IPS-20b (cell line): ENCODE data around the gene IAH1.
"Not testable (repeated sequence)": the region's sequence is repeated elsewhere in the genome, so short reads cannot be mapped to it uniquely, and the experiment has no call there.

Experiments used
- H3K27ac ChIP-seq: one replicate; pipeline ENCODE4 v1.5.1; 2013; ENCODE audit warnings: low read length
- H3K27me3 ChIP-seq: 2 replicates; pipeline ENCODE4 v1.6.1; 2013; ENCODE audit warnings: mild to moderate bottlenecking, low read length, inconsistent platforms; ENCODE audit not compliant: insufficient read depth
- H3K36me3 ChIP-seq: 2 replicates; pipeline ENCODE4 v1.6.1; 2013; ENCODE audit warnings: low read depth, mild to moderate bottlenecking, inconsistent platforms, low read length, moderate library complexity; ENCODE audit not compliant: insufficient read depth
- H3K4me1 ChIP-seq: 2 replicates; pipeline ENCODE4 v1.6.1; 2013; ENCODE audit warnings: mild to moderate bottlenecking, control low read depth, inconsistent platforms, low read length, moderate library complexity; ENCODE audit not compliant: insufficient read depth
- H3K4me3 ChIP-seq: 2 replicates; pipeline ENCODE4 v1.5.1; 2013; ENCODE audit warnings: mild to moderate bottlenecking, low read length, inconsistent platforms
- H3K9ac ChIP-seq: 2 replicates; pipeline ENCODE4 v1.6.1; 2013; ENCODE audit warnings: low read depth, mild to moderate bottlenecking, inconsistent platforms, low read length, moderate library complexity
- H3K9me3 ChIP-seq: 2 replicates; pipeline ENCODE4 v1.6.1; 2013; ENCODE audit warnings: mild to moderate bottlenecking, low read depth, low read length, inconsistent platforms; ENCODE audit not compliant: insufficient read depth

IAH1 gene

DNA sequence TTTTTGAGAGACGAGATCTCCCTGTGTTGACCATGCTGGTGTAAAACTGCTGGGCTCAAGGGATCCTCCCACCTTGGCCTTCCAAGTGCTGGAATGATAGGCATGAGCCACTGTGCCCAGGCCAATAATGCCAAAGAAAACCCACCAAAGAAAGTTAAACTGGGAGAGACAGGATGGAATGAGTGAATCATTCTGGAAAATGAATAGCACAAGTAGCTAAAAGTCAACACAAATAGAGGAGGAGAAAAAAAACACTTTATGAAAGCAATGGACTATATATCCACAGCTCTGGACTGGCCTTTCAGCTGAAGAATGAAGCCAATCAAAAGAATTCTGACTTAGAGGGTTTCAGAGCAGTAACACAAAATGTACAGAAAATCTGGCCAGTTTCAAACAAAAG is 23.9 kb downstream of the IAH1 start:
- Histone ChIP-seq H3K27ac (no peak overlapping the region), H3K9ac (no peak overlapping the region), H3K4me1 (no peaks in the 10 kb centered on the region), H3K36me3 (peaks cover 63% of the 10 kb centered on the region), H3K4me3 (no peak overlapping the region), H3K27me3 (no peaks in the 10 kb centered on the region), H3K9me3 (no peaks in the 10 kb centered on the region)

DNA sequence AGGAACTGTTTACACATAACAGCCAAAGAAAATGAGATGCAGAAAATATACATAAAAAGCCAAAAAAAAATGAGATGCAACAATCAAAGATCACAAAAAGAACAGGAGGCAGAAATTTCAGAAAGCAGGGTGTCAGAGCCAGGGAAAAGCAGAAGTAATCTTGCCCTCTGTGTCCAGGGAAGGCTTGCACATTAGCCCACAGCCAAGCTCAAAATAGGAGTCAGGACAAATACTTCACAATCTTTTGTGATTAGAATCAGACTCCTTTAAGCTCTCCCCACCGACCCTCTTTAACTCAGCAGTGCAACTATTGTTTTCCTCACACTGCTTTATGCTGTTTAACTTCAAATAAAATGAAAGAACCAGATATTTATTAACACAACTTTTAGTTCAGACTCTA is 34.6 kb downstream of the IAH1 start:
- H3K9ac ChIP-seq: no peak overlapping the region
- no peaks in the 10 kb centered on the region for H3K9me3 ChIP-seq
- H3K4me3 ChIP-seq: no peak overlapping the region
- peaks cover 41% of the 10 kb centered on the region for H3K36me3 ChIP-seq
- no peaks in the 10 kb centered on the region for H3K4me1 ChIP-seq
- no peaks in the 10 kb centered on the region for H3K27me3 ChIP-seq
- no peak overlapping the region for H3K27ac ChIP-seq

- not testable (repeated sequence) for H3K4me3 ChIP-seq, H3K9me3 ChIP-seq, H3K9ac ChIP-seq, H3K27ac ChIP-seq, H3K4me1 ChIP-seq, H3K27me3 ChIP-seq
- peaks cover 43% of the 10 kb centered on the region for H3K36me3 ChIP-seq
These were observed 39.6 kb downstream of the IAH1 start for GRCh38 chr2:9513946-9514345.

GRCh38 chr2:9517118-9517782 is 42.9 kb downstream of the IAH1 start:
- H3K27me3 ChIP-seq: no peaks in the 10 kb centered on the region
- H3K4me1 ChIP-seq: no peaks in the 10 kb centered on the region
- H3K27ac ChIP-seq: no peak overlapping the region
- H3K9ac ChIP-seq: no peak overlapping the region
- H3K36me3 ChIP-seq: peaks cover 57% of the 10 kb centered on the region
- H3K9me3 ChIP-seq: no peaks in the 10 kb centered on the region
- no peak overlapping the region for H3K4me3 ChIP-seq

GRCh38 chr2:9518163-9518562 is 43.8 kb downstream of the IAH1 start:
- no peak overlapping the region for H3K9ac ChIP-seq
- H3K4me3 ChIP-seq: no peak overlapping the region
- H3K9me3 ChIP-seq: no peaks in the 10 kb centered on the region
- H3K27ac ChIP-seq: no peak overlapping the region
- peaks cover 52% of the 10 kb centered on the region for H3K36me3 ChIP-seq
- H3K4me1 ChIP-seq: no peaks in the 10 kb centered on the region
- no peaks in the 10 kb centered on the region for H3K27me3 ChIP-seq

- Histone ChIP-seq H3K4me3 (no peak overlapping the region), H3K9ac (no peak overlapping the region), H3K27ac (no peak overlapping the region), H3K36me3 (peaks cover 50% of the 10 kb centered on the region), H3K4me1 (no peaks in the 10 kb centered on the region), H3K9me3 (no peaks in the 10 kb centered on the region), H3K27me3 (no peaks in the 10 kb centered on the region)
These were observed 44.4 kb downstream of the IAH1 start for GRCh38 chr2:9518780-9519179.

DNA sequence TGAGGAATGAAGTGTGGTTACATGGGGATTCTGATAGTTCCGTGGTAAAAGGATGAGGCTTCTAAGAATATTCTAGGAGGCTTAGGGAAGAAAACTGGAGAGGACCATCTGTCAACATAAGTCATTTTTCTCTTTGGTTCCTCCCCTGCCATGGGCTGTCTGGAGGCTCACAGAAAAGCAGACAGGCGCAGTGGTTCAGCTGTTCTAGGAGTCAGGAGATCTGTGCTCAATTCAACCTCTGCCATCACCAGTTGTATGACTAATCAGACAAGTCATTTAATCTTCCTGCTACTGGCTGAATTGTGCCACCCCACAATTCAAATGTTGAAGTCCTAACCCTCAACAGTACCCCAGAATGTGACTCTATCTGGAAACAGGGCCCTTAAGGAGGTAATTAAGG is 44.9 kb downstream of the IAH1 start:
- no peak overlapping the region for H3K27ac ChIP-seq
- no peaks in the 10 kb centered on the region for H3K9me3 ChIP-seq
- peaks cover 54% of the 10 kb centered on the region for H3K36me3 ChIP-seq

GRCh38 chr2:9524291-9524690 is 49.9 kb downstream of the IAH1 start:
- no peaks in the 10 kb centered on the region for H3K27me3 ChIP-seq
- H3K27ac ChIP-seq: no peak overlapping the region
- peaks cover 72% of the 10 kb centered on the region for H3K36me3 ChIP-seq
- H3K4me3 ChIP-seq: no peak overlapping the region
- H3K9ac ChIP-seq: no peak overlapping the region
- H3K4me1 ChIP-seq: no peaks in the 10 kb centered on the region
- H3K9me3 ChIP-seq: no peaks in the 10 kb centered on the region

More for the DNA sequence above, 44.9 kb downstream of the IAH1 start:
- no peak overlapping the region for H3K9ac ChIP-seq
- no peaks in the 10 kb centered on the region for H3K4me1 ChIP-seq
- H3K4me3 ChIP-seq: no peak overlapping the region
- no peaks in the 10 kb centered on the region for H3K27me3 ChIP-seq

- Histone ChIP-seq H3K27ac (no peak overlapping the region), H3K27me3 (no peaks in the 10 kb centered on the region), H3K36me3 (peaks cover 66% of the 10 kb centered on the region), H3K9me3 (no peaks in the 10 kb centered on the region), H3K4me3 (no peak overlapping the region), H3K4me1 (no peaks in the 10 kb centered on the region), H3K9ac (no peak overlapping the region)
These were observed 50.9 kb downstream of the IAH1 start for GRCh38 chr2:9525266-9525665.

DNA sequence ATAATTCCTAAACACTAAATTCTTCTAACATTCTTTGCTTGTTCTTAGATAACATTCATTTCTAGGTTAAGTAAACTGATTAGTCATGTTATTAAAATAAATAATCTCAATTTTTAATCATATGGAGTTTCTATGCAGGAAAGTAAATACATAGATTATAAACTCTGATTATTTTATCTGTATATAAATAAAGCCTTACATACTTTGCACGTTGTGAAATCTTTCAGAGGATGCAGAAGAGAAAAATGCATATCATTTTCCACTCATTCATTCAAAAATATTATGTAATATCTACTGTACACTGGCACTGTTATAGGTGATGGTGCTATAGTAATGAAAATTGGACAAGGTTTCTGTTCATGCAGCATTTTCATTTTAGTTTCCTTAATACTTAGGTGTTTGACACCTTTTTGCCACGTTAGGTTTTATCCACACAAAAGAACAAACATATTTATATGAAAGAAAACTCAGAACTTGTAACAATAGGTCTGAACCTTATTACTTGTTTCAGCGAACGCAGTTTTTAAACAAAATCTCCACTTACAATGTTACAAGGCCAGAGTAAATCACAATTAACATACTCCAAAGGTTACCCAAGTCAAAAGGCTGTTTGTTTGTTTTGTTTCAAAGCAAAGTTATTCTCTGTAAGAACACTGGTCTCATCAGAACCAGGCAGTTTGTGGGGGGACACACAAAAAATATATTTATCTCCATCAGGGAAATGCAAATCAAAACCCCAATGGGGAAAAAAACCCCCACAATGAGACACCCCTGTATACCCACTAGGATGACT is 53.8 kb downstream of the IAH1 start:
- H3K9me3 ChIP-seq: no peaks in the 10 kb centered on the region
- H3K27ac ChIP-seq: no peak overlapping the region
- H3K36me3 ChIP-seq: peaks cover 57% of the 10 kb centered on the region
- no peaks in the 10 kb centered on the region for H3K27me3 ChIP-seq
- no peak overlapping the region for H3K4me3 ChIP-seq
- H3K9ac ChIP-seq: no peak overlapping the region
- H3K4me1 ChIP-seq: no peaks in the 10 kb centered on the region

DNA sequence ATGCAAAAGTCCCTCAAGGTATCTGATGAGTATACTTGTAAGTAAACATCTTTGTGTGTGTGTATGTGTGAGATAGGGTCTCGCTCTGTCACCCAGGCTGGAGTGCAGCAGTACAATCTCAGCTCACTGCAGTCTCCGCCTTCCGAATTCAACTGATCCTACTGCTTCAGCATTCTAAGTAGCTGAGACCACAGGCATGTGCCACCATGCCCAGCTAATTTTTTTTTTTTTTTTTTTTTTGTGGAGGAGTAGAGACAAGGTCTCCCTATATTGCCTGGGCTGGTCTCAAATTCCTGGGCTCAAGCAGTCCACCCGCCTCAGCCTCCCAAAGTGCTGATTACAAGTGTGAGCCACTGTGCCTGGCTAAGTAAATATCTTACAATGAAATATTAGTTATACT is 58.1 kb downstream of the IAH1 start:
- H3K27me3 ChIP-seq: no peaks in the 10 kb centered on the region
- H3K4me3 ChIP-seq: no peak overlapping the region
- H3K9me3 ChIP-seq: no peaks in the 10 kb centered on the region
- H3K27ac ChIP-seq: no peak overlapping the region
- H3K36me3 ChIP-seq: peaks cover 37% of the 10 kb centered on the region
- H3K4me1 ChIP-seq: no peaks in the 10 kb centered on the region
- H3K9ac ChIP-seq: no peak overlapping the region

DNA sequence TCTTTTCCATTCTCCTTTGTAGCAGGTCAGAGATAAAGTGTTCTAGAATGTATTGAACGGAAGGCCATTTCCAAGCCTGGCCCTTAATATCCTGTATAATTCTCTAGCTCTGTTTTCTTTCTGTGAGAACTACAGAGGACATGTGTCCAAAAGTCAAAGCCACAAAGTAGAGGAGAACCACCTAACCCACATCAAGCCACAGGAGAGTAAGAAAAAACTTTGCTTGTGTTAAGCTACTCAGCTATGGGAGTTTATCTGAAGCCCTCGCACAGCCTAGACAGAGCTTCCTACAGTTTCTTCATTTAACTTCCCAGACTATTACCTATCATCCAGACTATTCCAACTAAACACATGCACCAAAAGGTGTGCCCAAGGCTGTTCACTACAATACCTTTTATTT is 59.3 kb downstream of the IAH1 start:
- Histone ChIP-seq H3K4me1 (no peaks in the 10 kb centered on the region), H3K27ac (no peak overlapping the region), H3K36me3 (peaks cover 25% of the 10 kb centered on the region), H3K4me3 (no peak overlapping the region), H3K27me3 (no peaks in the 10 kb centered on the region), H3K9ac (no peak overlapping the region), H3K9me3 (no peaks in the 10 kb centered on the region)
